ENCODE measurements around the gene BEAN1. TPM values are rescaled to one million over a fixed set of nuclear protein-coding genes. Genes with fewer than 3 reads are reported as not detected.

BEAN1 gene
- total RNA-seq, 1 experiment from 2014 or later, result not detected

- POLR2A ChIA-PET, result no interaction called here
- Mint-ChIP-seq H3K27me3 (ENCODE audit: low read depth) (no peaks in the 10 kb centered on the region), H3K27ac (no peak overlapping the region), H3K4me1 (no peaks in the 10 kb centered on the region), H3K4me3 (no peak overlapping the region), H3K9me3 (no peaks in the 10 kb centered on the region), H3K36me3 (no peaks in the 10 kb centered on the region)
- ATAC-seq, result no peak
- CTCF ChIA-PET, result interaction anchor here (2.1 to 2.2 kb wide), 2 partner anchors 11 to 61 kb away, joined by 10 to 16 read pairs; no protein-coding TSS in a partner anchor
- DNase-seq (ENCODE audit: low spot score), result no peak
- TF ChIP-seq ZNF671 (CRISPR knock-in tag; IDR thresholded peaks at IDR 0.05), result no peak
- TF ChIP-seq CDX4 (CRISPR knock-in tag; IDR thresholded peaks at IDR 0.05; ENCODE audit: borderline replicate concordance), result no peak
- TF ChIP-seq ARID4B (CRISPR knock-in tag; IDR thresholded peaks at IDR 0.05; ENCODE audit: borderline replicate concordance), result no peak
- no peak for TF ChIP-seq ZBTB21 (CRISPR knock-in tag; IDR thresholded peaks at IDR 0.05; ENCODE audit: borderline replicate concordance)
- no peak for TF ChIP-seq GRHL2 (CRISPR knock-in tag; IDR thresholded peaks at IDR 0.05; ENCODE audit: insufficient replicate concordance, severe bottlenecking)
- TF ChIP-seq STAT6 (CRISPR knock-in tag; conservative IDR thresholded peaks at IDR 0.05; ENCODE audit: low read depth), result no peak
- TF ChIP-seq, protein P1, sequence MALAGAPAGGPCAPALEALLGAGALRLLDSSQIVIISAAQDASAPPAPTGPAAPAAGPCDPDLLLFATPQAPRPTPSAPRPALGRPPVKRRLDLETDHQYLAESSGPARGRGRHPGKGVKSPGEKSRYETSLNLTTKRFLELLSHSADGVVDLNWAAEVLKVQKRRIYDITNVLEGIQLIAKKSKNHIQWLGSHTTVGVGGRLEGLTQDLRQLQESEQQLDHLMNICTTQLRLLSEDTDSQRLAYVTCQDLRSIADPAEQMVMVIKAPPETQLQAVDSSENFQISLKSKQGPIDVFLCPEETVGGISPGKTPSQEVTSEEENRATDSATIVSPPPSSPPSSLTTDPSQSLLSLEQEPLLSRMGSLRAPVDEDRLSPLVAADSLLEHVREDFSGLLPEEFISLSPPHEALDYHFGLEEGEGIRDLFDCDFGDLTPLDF (CRISPR knock-in tag; IDR thresholded peaks at IDR 0.05), result no peak
- TF ChIP-seq ELF4 (CRISPR knock-in tag; IDR thresholded peaks at IDR 0.05; ENCODE audit: low read depth), result no peak
- no peak for TF ChIP-seq MYBL2 (CRISPR knock-in tag; IDR thresholded peaks at IDR 0.05)
- no peak for TF ChIP-seq PRDM15 (CRISPR knock-in tag; IDR thresholded peaks at IDR 0.05)
- no peak for TF ChIP-seq ZNF423 (CRISPR knock-in tag; IDR thresholded peaks at IDR 0.05)
- TF ChIP-seq, protein P2, sequence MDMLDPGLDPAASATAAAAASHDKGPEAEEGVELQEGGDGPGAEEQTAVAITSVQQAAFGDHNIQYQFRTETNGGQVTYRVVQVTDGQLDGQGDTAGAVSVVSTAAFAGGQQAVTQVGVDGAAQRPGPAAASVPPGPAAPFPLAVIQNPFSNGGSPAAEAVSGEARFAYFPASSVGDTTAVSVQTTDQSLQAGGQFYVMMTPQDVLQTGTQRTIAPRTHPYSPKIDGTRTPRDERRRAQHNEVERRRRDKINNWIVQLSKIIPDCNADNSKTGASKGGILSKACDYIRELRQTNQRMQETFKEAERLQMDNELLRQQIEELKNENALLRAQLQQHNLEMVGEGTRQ (CRISPR knock-in tag; IDR thresholded peaks at IDR 0.05), result no peak
- no peak for TF ChIP-seq GABPB1 (CRISPR knock-in tag; IDR thresholded peaks at IDR 0.05)
- TF ChIP-seq ZNF317 (CRISPR knock-in tag; IDR thresholded peaks at IDR 0.05; ENCODE audit: borderline replicate concordance, low read depth), result no peak
- TF ChIP-seq, protein P3, sequence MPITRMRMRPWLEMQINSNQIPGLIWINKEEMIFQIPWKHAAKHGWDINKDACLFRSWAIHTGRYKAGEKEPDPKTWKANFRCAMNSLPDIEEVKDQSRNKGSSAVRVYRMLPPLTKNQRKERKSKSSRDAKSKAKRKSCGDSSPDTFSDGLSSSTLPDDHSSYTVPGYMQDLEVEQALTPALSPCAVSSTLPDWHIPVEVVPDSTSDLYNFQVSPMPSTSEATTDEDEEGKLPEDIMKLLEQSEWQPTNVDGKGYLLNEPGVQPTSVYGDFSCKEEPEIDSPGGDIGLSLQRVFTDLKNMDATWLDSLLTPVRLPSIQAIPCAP (CRISPR knock-in tag; IDR thresholded peaks at IDR 0.05), result no peak
- TF ChIP-seq AR (CRISPR knock-in tag; IDR thresholded peaks at IDR 0.05), result no peak
- TF ChIP-seq ETV6 (CRISPR knock-in tag; IDR thresholded peaks at IDR 0.05), result no peak
- TF ChIP-seq, protein P4, sequence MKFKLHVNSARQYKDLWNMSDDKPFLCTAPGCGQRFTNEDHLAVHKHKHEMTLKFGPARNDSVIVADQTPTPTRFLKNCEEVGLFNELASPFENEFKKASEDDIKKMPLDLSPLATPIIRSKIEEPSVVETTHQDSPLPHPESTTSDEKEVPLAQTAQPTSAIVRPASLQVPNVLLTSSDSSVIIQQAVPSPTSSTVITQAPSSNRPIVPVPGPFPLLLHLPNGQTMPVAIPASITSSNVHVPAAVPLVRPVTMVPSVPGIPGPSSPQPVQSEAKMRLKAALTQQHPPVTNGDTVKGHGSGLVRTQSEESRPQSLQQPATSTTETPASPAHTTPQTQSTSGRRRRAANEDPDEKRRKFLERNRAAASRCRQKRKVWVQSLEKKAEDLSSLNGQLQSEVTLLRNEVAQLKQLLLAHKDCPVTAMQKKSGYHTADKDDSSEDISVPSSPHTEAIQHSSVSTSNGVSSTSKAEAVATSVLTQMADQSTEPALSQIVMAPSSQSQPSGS (CRISPR knock-in tag; IDR thresholded peaks at IDR 0.05; ENCODE audit: borderline replicate concordance, low read depth), result no peak
Observed at GRCh38 chr16:66467611-66468010, 40.5 kb downstream of the BEAN1 start.

Measured in WTC11 (cell line).